ENCODE data around the gene CPAMD8.
A peak's percentile ranks its signal among the peaks of the same experiment; 100 is the strongest.

CPAMD8 gene

GRCh38 chr19:16898361-16899015, 128.1 kb downstream of the CPAMD8 start:
- Histone ChIP-seq H3K27me3 (ENCODE audit: control insufficient read depth, insufficient read depth, low read length) (no peaks in the 10 kb centered on the region), H3K79me2 (no peaks in the 10 kb centered on the region), H3K36me3 (ENCODE audit: control insufficient read depth, insufficient read depth, low read length) (no peaks in the 10 kb centered on the region), H3K4me1 (peaks cover 2% of the 10 kb centered on the region), H2AFZ (no peak overlapping the region), H3K9me3 (ENCODE audit: control insufficient read depth, low read length) (no peaks in the 10 kb centered on the region), H3K4me2 (ENCODE audit: low read length) (no peak overlapping the region), H3K27ac (no peak overlapping the region), H3K4me3 (ENCODE audit: low read depth, low read length) (no peak overlapping the region), H3K9ac (no peak overlapping the region)
- TF ChIP-seq CTCF (IDR thresholded peaks at IDR 0.05) = no peak

- TF ChIP-seq CTCF (IDR thresholded peaks at IDR 0.05) = no peak
- Histone ChIP-seq H3K4me1 (peaks cover 2% of the 10 kb centered on the region), H3K4me3 (ENCODE audit: low read depth, low read length) (peak overlapping the region; percentile 78), H2AFZ (peak overlapping the region; percentile 88), H3K27me3 (ENCODE audit: control insufficient read depth, insufficient read depth, low read length) (no peaks in the 10 kb centered on the region), H3K27ac (no peak overlapping the region), H3K4me2 (ENCODE audit: low read length) (peak overlapping the region; percentile 88), H3K9ac (no peak overlapping the region), H3K36me3 (ENCODE audit: control insufficient read depth, insufficient read depth, low read length) (no peaks in the 10 kb centered on the region), H3K9me3 (ENCODE audit: control insufficient read depth, low read length) (no peaks in the 10 kb centered on the region), H3K79me2 (no peaks in the 10 kb centered on the region)
These were observed 128.8 kb downstream of the CPAMD8 start for GRCh38 chr19:16897856-16898161.

GRCh38 chr19:16897029-16897855, 129.4 kb downstream of the CPAMD8 start:
- Histone ChIP-seq H3K79me2 (no peaks in the 10 kb centered on the region), H3K9ac (no peak overlapping the region), H3K9me3 (ENCODE audit: control insufficient read depth, low read length) (no peaks in the 10 kb centered on the region), H3K4me2 (ENCODE audit: low read length) (peak overlapping the region; percentile 88), H3K27me3 (ENCODE audit: control insufficient read depth, insufficient read depth, low read length) (no peaks in the 10 kb centered on the region), H3K36me3 (ENCODE audit: control insufficient read depth, insufficient read depth, low read length) (no peaks in the 10 kb centered on the region), H3K4me3 (ENCODE audit: low read depth, low read length) (peak overlapping the region; percentile 78), H2AFZ (peak overlapping the region; percentile 88), H3K27ac (no peak overlapping the region), H3K4me1 (peaks cover 2% of the 10 kb centered on the region)
- no peak for TF ChIP-seq CTCF (IDR thresholded peaks at IDR 0.05)

GRCh38 chr19:16896146-16897028, 130.2 kb downstream of the CPAMD8 start:
- Histone ChIP-seq H3K4me3 (ENCODE audit: low read depth, low read length) (peak overlapping the region; percentile 64), H3K27me3 (ENCODE audit: control insufficient read depth, insufficient read depth, low read length) (no peaks in the 10 kb centered on the region), H3K9ac (no peak overlapping the region), H2AFZ (peak overlapping the region; percentile 66), H3K36me3 (ENCODE audit: control insufficient read depth, insufficient read depth, low read length) (no peaks in the 10 kb centered on the region), H3K4me1 (peaks cover 2% of the 10 kb centered on the region), H3K4me2 (ENCODE audit: low read length) (peak overlapping the region; percentile 90), H3K79me2 (no peaks in the 10 kb centered on the region), H3K9me3 (ENCODE audit: control insufficient read depth, low read length) (no peaks in the 10 kb centered on the region), H3K27ac (peak overlapping the region; percentile 51)
- TF ChIP-seq CTCF (IDR thresholded peaks at IDR 0.05) = no peak

Measured in parathyroid adenoma (tissue), 2 donors.